Measurements from ENCODE around the gene MGRN1.

The MGRN1 gene

GRCh38 chr16:4689864-4690704 lies 65.5 kb downstream of the MGRN1 start:
- DNase-seq: no peak

GRCh38 chr16:4690946-4691665 lies 66.5 kb downstream of the MGRN1 start:
- DNase-seq: no peak

- no peak for DNase-seq
Measured at GRCh38 chr16:4691666-4692412, 67.2 kb downstream of the MGRN1 start.

GRCh38 chr16:4692460-4693295 lies 68.1 kb downstream of the MGRN1 start:
- no peak for DNase-seq

DNA sequence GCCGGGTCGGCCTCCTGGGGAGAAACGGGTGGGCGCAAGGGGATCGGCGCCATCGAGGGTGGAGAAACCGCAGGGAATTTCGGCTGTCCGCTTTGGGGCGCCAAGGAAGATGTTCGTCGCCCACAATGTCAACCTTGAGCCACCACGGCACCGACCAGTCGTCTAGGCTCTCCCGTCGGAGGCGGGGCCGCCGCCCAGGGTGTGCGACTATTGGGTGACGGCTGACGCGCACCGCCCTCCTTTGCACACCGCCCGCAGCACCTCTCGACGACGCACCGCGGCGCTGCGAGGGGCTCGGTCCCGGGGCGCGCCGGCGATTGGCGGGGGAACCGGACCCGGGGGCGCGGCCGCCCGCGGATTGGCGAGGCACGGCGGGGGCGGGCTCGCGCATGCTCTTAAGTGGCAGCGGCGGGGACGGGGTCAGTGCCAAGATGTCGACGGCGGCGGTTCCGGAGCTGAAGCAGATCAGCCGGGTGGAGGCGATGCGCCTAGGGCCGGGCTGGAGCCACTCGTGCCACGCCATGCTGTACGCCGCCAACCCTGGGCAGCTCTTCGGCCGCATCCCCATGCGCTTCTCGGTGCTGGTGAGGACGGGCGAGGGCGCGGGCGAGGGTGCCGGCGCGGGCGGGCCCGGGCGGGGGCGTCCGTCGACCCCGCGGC lies 68.8 kb downstream of the MGRN1 start, which contains the start of gene NUDT16L1:
TSS of gene NUDT16L1 (plus strand) at position 267 of the 660 bp plus-strand sequence. CDS start at position 432, 165 bp downstream.
- DNase-seq: peak; percentile 97

DNA sequence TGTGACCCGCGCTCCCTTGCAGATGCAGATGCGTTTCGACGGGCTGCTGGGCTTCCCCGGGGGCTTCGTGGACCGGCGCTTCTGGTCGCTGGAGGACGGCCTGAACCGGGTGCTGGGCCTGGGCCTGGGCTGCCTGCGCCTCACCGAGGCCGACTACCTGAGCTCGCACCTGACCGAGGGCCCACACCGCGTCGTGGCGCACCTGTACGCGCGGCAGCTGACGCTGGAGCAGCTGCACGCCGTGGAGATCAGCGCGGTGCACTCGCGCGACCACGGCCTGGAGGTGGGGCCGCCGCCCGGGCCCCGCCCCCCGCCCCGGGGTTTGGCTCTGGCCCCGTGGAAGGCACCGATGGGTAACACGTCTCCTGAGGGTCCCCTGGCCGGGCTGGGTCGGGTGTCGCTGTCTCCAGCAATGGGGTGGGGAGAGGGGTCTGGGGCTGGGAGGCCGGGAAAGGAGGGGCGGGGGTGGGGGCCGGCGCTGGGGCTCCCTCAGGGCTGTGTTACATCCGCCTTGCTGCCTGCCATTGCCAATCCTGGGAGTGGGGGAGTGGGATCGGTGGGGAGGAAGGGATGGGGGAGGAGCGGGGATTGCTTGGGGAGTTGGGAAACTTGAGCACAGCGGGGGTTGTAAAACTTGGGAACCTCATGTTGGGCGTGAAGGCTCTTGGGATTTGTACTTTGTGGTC lies 69.5 kb downstream of the MGRN1 start:
- peak; percentile 67 for DNase-seq

GRCh38 chr16:4694642-4695451 lies 70.2 kb downstream of the MGRN1 start:
- DNase-seq: no peak

- DNase-seq: no peak
Measured at GRCh38 chr16:4695473-4696171, 71.0 kb downstream of the MGRN1 start.

DNA sequence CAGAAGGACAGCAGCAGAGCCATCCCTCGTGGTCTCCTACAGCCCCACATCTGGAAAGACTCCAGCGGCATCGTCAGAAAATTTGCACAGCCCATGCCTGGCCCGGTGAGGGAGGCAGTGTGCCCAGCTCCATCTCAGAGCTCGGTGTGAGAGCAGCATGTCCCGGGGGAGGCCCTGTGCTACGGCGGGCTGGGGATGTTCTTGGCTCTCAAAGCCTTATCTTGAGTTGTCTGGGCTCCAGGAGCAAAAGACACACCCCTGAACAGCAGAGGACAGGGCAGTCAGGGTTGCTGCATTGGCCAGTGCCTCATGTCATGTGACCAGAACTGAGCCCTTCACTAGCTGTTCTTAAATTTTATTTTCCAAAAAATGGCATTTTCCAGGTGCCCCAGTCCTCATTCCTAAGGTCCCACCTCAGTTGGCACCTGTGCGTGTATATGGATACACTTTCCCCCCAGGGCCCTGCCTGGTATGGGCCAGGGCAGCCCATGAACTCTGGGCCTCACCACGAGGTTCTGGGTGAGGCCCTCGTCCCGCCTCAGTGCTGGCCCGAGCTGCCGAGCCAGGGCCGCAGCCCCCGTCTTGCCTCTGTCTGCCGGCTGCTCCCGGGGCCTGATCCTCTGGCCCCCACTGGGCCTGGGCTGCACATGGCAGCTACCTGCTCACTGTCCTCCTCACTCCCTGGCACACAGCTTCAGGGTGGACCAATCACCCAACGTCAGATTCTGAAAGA lies 71.7 kb downstream of the MGRN1 start:
- no peak for DNase-seq

- DNase-seq: no peak
Measured at GRCh38 chr16:4696905-4697847, 72.5 kb downstream of the MGRN1 start.

- DNase-seq: no peak
Measured at GRCh38 chr16:4697848-4698291, 73.2 kb downstream of the MGRN1 start.

GRCh38 chr16:4698321-4699045 lies 73.9 kb downstream of the MGRN1 start:
- DNase-seq: no peak

GRCh38 chr16:4699046-4699556 lies 74.5 kb downstream of the MGRN1 start:
- DNase-seq: no peak

- no peak for DNase-seq
Measured at GRCh38 chr16:4700380-4700996, 75.9 kb downstream of the MGRN1 start.

DNA sequence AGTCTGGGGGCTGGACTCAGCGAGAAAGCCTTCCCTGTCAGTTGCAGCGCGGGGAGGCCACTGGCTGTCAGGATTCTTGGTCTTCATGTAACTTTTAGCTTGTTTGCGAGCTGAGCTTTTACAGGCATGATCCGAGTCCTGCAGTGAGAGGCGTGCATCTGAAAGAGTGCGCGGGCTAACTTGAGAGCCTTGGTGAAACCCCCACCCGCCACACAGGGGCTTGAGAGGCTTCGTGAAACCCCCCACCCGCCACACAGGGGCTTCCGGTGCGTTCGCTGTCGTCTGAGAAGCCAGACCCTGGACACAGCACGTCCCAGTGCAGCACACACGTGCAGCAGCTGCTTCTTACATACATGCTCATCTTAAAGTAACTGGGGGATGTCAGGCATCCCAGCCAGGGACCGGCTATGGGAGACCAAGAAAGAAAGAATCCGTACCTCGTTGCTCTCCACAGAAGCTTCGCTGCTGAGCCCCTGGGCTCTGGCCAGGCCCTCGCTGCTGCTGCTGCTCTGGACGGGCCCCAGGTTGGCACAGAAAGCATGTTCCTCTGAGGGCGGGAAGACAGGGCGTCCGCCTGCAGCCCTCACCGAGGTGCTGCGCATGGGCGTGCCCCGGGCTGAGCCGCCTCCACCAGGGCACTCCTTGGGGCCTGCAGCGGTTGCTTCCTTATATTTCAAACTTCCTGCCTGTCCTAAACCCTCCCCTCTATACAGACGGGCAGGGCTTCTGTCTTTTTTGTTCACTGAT lies 76.5 kb downstream of the MGRN1 start:
- DNase-seq: no peak
